Measurements from ENCODE around the gene SPATA31D3. TPM values are rescaled to one million over a fixed set of nuclear protein-coding genes. Genes with fewer than 3 reads are reported as not detected.

Gene SPATA31D3
- total RNA-seq, 1 experiment from 2014 or later: not detected

GRCh38 chr9:81898851-81899250, 44.4 kb upstream of the SPATA31D3 start:
- Histone ChIP-seq H4K8ac (replicated peaks; ENCODE audit: insufficient read length, low read depth, low read length) (no peak overlapping the region), H3K56ac (ENCODE audit: insufficient read length, low read depth, low read length) (no peak overlapping the region), H3K79me2 (ENCODE audit: insufficient read depth, low read length) (no peaks in the 10 kb centered on the region), H2BK5ac (ENCODE audit: insufficient read length, low read length) (no peak overlapping the region), H2AFZ (ENCODE audit: low read length) (no peak overlapping the region), H3K79me1 (ENCODE audit: insufficient read depth, low read depth, low read length, poor library complexity, severe bottlenecking) (no peaks in the 10 kb centered on the region), H3K18ac (ENCODE audit: insufficient read length, low read depth, low read length) (no peak overlapping the region), H3K4ac (ENCODE audit: low read depth, low read length) (no peak overlapping the region), H4K5ac (ENCODE audit: insufficient read length, low read depth, low read length) (no peak overlapping the region), H3K4me2 (ENCODE audit: insufficient read depth, insufficient read length, low read length) (no peak overlapping the region), H4K91ac (ENCODE audit: insufficient read length, low read depth, low read length) (no peak overlapping the region), H2BK12ac (ENCODE audit: insufficient read length, low read depth, low read length) (no peak overlapping the region), H3K4me1 (ENCODE audit: insufficient read depth, low read length) (no peaks in the 10 kb centered on the region; the same call in 1 of the 2 replicates), H2BK20ac (ENCODE audit: low read depth, low read length, poor library complexity, severe bottlenecking) (no peak overlapping the region), H2AK5ac (ENCODE audit: insufficient read length, low read length) (no peak overlapping the region), H3K27ac (ENCODE audit: insufficient read length, low read depth, low read length) (no peak overlapping the region), H2BK120ac (ENCODE audit: low read depth, low read length, poor library complexity, severe bottlenecking) (no peak overlapping the region), H4K20me1 (ENCODE audit: control insufficient read depth, insufficient read depth, insufficient read length) (no peaks in the 10 kb centered on the region), H2BK15ac (ENCODE audit: low read depth, low read length) (no peak overlapping the region), H3K23ac (ENCODE audit: insufficient read length, low read depth, low read length) (no peak overlapping the region), H3K23me2 (ENCODE audit: insufficient read length, low read depth, low read length, poor library complexity, severe bottlenecking) (no peaks in the 10 kb centered on the region), H3K27me3 (ENCODE audit: insufficient read depth, low read length) (no peaks in the 10 kb centered on the region), H3T11ph (ENCODE audit: low read length) (no peak overlapping the region), H3K9ac (ENCODE audit: extremely low read depth, insufficient read length, low read length) (no peak overlapping the region), H3K14ac (ENCODE audit: insufficient read depth, low read length) (no peak overlapping the region), H3K9me3 (ENCODE audit: control insufficient read depth, low read depth, low read length) (no peaks in the 10 kb centered on the region)
- DNase-seq: no peak
- Mint-ChIP-seq H3K27ac (peak overlapping the region in 2 of 3 experiments; percentile 22 to 63; a peak in 4 of 7 replicates), H3K27me3 (ENCODE audit: low read depth) (no peaks in the 10 kb centered on the region), H3K36me3 (ENCODE audit: insufficient read depth in 1 of 3, low read depth in 3 of 3) (no peaks in the 10 kb centered on the region), H3K4me1 (peaks cover 6 to 12% of the 10 kb centered on the region in 2 experiments; a peak in 2 of 4 replicates), H3K4me3 (no peak overlapping the region), H3K9me3 (peaks cover 2% of the 10 kb centered on the region in 2 experiments; a peak in 3 of 5 replicates)
- no peak for TF ChIP-seq CTCF (conservative IDR thresholded peaks at IDR 0.05)
- no CpG with 5 or more reads among the region's 1 CpG for WGBS (ENCODE audit: extremely low coverage, insufficient read length, low lambda C conversion rate)

All from H9 (cell line).